HG03039 (cell line): Measurements from ENCODE around the gene TMTC4.
"Not testable (repeated sequence)": the region's sequence is repeated elsewhere in the genome, so short reads cannot be mapped to it uniquely, and the experiment has no call there.

ENCODE experiments used
- ATAC-seq: cut with Tn5 transposase; IDR thresholded peaks from one replicate; pipeline ENCODE4 v1.9.1; 2021; ENCODE audit warnings: mild to moderate bottlenecking, moderate library complexity; ENCODE audit not compliant: unreplicated experiment

TMTC4 gene

GRCh38 chr13:100589178-100589725 lies 85.3 kb downstream of the TMTC4 start:
- ATAC-seq = no peak

GRCh38 chr13:100588331-100589177 lies 86.0 kb downstream of the TMTC4 start, which contains the start of gene GGACT:
TSS of gene GGACT (minus strand) at chr13:100588789. CDS start at chr13:100532591, 56,198 bp downstream.
- peak; percentile 96 for ATAC-seq

GRCh38 chr13:100584896-100585295 lies 89.7 kb downstream of the TMTC4 start:
- no peak for ATAC-seq

GRCh38 chr13:100581504-100581903 lies 93.1 kb downstream of the TMTC4 start:
- no peak for ATAC-seq

GRCh38 chr13:100581030-100581429 lies 93.6 kb downstream of the TMTC4 start:
- ATAC-seq = no peak

- no peak for ATAC-seq
These were observed 94.5 kb downstream of the TMTC4 start for GRCh38 chr13:100580045-100580444.

GRCh38 chr13:100577239-100577638 lies 97.4 kb downstream of the TMTC4 start:
- not testable (repeated sequence) for ATAC-seq

GRCh38 chr13:100573121-100573520 lies 101.5 kb downstream of the TMTC4 start:
- ATAC-seq = peak; percentile 94

- no peak for ATAC-seq
These were observed 108.1 kb downstream of the TMTC4 start for GRCh38 chr13:100566543-100566942.

- no peak for ATAC-seq
These were observed 109.3 kb downstream of the TMTC4 start for GRCh38 chr13:100565286-100565685.

- ATAC-seq = no peak
These were observed 110.0 kb downstream of the TMTC4 start for GRCh38 chr13:100564444-100565223.

GRCh38 chr13:100563779-100564178 lies 110.8 kb downstream of the TMTC4 start:
- ATAC-seq = no peak

GRCh38 chr13:100561599-100562204 lies 112.9 kb downstream of the TMTC4 start:
- no peak for ATAC-seq

- no peak for ATAC-seq
These were observed 113.5 kb downstream of the TMTC4 start for GRCh38 chr13:100561158-100561499.

GRCh38 chr13:100560498-100561157 lies 114.0 kb downstream of the TMTC4 start:
- ATAC-seq = no peak

- no peak for ATAC-seq
These were observed 114.7 kb downstream of the TMTC4 start for GRCh38 chr13:100559886-100560285.
